Esophagus muscularis mucosa (tissue), 4 donors: ENCODE data around the gene IPCEF1. TPM values are rescaled to one million over a fixed set of nuclear protein-coding genes. Genes with fewer than 3 reads are reported as not detected.

Source experiments
- DNase-seq: peaks from one replicate; pipeline ENCODE4 v3.0.0-alpha.2; 2017; ENCODE audit errors: extremely low spot score
- H3K27ac ChIP-seq, 4 donors: fragments of 200-600 bp; sonication (generic); replicated peaks in 1 of 4; 1 replicate in 3 of 4; 2 replicates in 1 of 4; pipeline ENCODE4 v1.5.1; 2016 to 2019; ENCODE audit warnings: mild to moderate bottlenecking in 1 of 4
- H3K27me3 ChIP-seq, 4 donors: fragments of 200-600 bp; sonication (generic); one replicate each; pipeline versions ENCODE4 v1.5.1 to v1.6.0; 2016 to 2019
- H3K36me3 ChIP-seq, 4 donors: fragments of 200-600 bp; sonication (generic); one replicate each; pipeline ENCODE4 v1.5.1; 2016 to 2019
- H3K4me1 ChIP-seq, 4 donors: fragments of 200-600 bp; sonication (generic); one replicate each; pipeline ENCODE4 v1.5.1; 2016 to 2019
- H3K4me3 ChIP-seq, 4 donors: fragments of 200-600 bp; sonication (generic); 1 replicate in 2 of 4; 2 replicates in 2 of 4; pipeline ENCODE4 v1.5.1; 2016 to 2019; ENCODE audit warnings: mild to moderate bottlenecking in 4 of 4, moderate library complexity in 1 of 4
- H3K9me3 ChIP-seq, 4 donors: fragments of 200-600 bp; sonication (generic); 1 replicate in 3 of 4; 2 replicates in 1 of 4; pipeline ENCODE4 v1.5.1; 2016 to 2019
- CTCF ChIP-seq, 3 experiments: fragments of 200-600 bp in 2 of 3; fragments of 450-650 bp in 1 of 3; sonication (generic) in 2 of 3; IDR thresholded peaks; one replicate each; pipeline ENCODE4 v1.5.1; 2017 to 2019; ENCODE audit warnings: antibody characterized with exemption in 3 of 3, mild to moderate bottlenecking in 2 of 3, moderate library complexity in 1 of 3
- EP300 ChIP-seq: sonication (generic); formaldehyde crosslinking; IDR thresholded peaks from one replicate; pipeline ENCODE4 v1.6.1; 2017; ENCODE audit warnings: antibody characterized with exemption
- POLR2A ChIP-seq: fragments of 450-650 bp; IDR thresholded peaks from one replicate; pipeline ENCODE4 v1.6.1; 2017; ENCODE audit warnings: antibody characterized with exemption, moderate library complexity, mild to moderate bottlenecking, low read depth
- POLR2AphosphoS5 ChIP-seq, 2 donors: sonication (generic); formaldehyde crosslinking; IDR thresholded peaks; one replicate each; pipeline ENCODE4 v1.6.1; 2017; ENCODE audit warnings: antibody characterized with exemption in 2 of 2
- WGBS: methylation state at CpG from one replicate; pipeline ENCODE4 v1.1.5; 2018; 5-methylcytosine and 5-hydroxymethylcytosine counted together
- intact Hi-C: fragments of 100-400 bp; cut with DNase I; formaldehyde crosslinking; loops from one replicate; pipeline ENCODE4 v1.15.1; 2023
- total RNA-seq, 4 donors: library from RNA; depleted of rRNA; stranded (reverse); fragments of >200 nt; gene quantifications; one replicate each; pipeline versions ENCODE4 v1.1.0 to v1.2.1, GENCODE V29; 2016

The IPCEF1 gene
- total RNA-seq, 4 donors from 2014 or later: 0.63 to 2.7 (median 1.2) TPM

GRCh38 chr6:154139892-154140291 is 216.7 kb downstream of the IPCEF1 start:
- Histone ChIP-seq H3K9me3 (no peaks in the 10 kb centered on the region), H3K36me3 (no peaks in the 10 kb centered on the region), H3K4me1 (no peaks in the 10 kb centered on the region), H3K4me3 (no peak overlapping the region), H3K27me3 (no peaks in the 10 kb centered on the region), H3K27ac (no peak overlapping the region)
- no peak for TF ChIP-seq EP300
- TF ChIP-seq POLR2AphosphoS5 (IDR thresholded peaks at IDR 0.05): no peak
- intact Hi-C loops: no loop called here
- WGBS: 77% methylated on average over 6 of the region's 6 CpGs
- DNase-seq: no peak

- no peak overlapping the region for H3K4me3 ChIP-seq
- WGBS: 90% methylated on average over 6 of the region's 6 CpGs
- H3K36me3 ChIP-seq: no peaks in the 10 kb centered on the region
- H3K27ac ChIP-seq: no peak overlapping the region
- no peak for DNase-seq
- no peaks in the 10 kb centered on the region for H3K9me3 ChIP-seq
- TF ChIP-seq POLR2A (no peak), CTCF (IDR thresholded peaks at IDR 0.05) (no peak), EP300 (no peak), POLR2AphosphoS5 (IDR thresholded peaks at IDR 0.05) (no peak)
- intact Hi-C loops: no loop called here
- no peaks in the 10 kb centered on the region for H3K4me1 ChIP-seq
- H3K27me3 ChIP-seq: no peaks in the 10 kb centered on the region
Measured at GRCh38 chr6:154138793-154139192, 217.8 kb downstream of the IPCEF1 start.

GRCh38 chr6:154134471-154135147 is 222.0 kb downstream of the IPCEF1 start:
- no peak for DNase-seq
- intact Hi-C loops: no loop called here
- Histone ChIP-seq H3K27me3 (no peaks in the 10 kb centered on the region), H3K4me1 (no peaks in the 10 kb centered on the region), H3K36me3 (no peaks in the 10 kb centered on the region), H3K9me3 (no peaks in the 10 kb centered on the region), H3K4me3 (no peak overlapping the region), H3K27ac (no peak overlapping the region)
- TF ChIP-seq POLR2AphosphoS5 (IDR thresholded peaks at IDR 0.05) (no peak), EP300 (no peak), POLR2A (no peak), CTCF (IDR thresholded peaks at IDR 0.05) (no peak)
- 86% methylated on average over 8 of the region's 8 CpGs for WGBS

GRCh38 chr6:154127657-154128056 is 228.9 kb downstream of the IPCEF1 start:
- no peak for TF ChIP-seq POLR2AphosphoS5 (IDR thresholded peaks at IDR 0.05)
- TF ChIP-seq POLR2A: no peak
- no peak for TF ChIP-seq EP300
- no peak for TF ChIP-seq CTCF (IDR thresholded peaks at IDR 0.05)
- Histone ChIP-seq H3K4me3 (no peak overlapping the region), H3K27ac (no peak overlapping the region), H3K36me3 (no peaks in the 10 kb centered on the region), H3K27me3 (no peaks in the 10 kb centered on the region), H3K9me3 (no peaks in the 10 kb centered on the region), H3K4me1 (no peaks in the 10 kb centered on the region)
- 64% methylated on average over 2 of the region's 2 CpGs for WGBS
- no peak for DNase-seq
- intact Hi-C loops: no loop called here

GRCh38 chr6:154125421-154125820 is 231.2 kb downstream of the IPCEF1 start:
- intact Hi-C loops: no loop called here
- DNase-seq: no peak
- Histone ChIP-seq H3K4me3 (no peak overlapping the region), H3K27ac (no peak overlapping the region), H3K36me3 (no peaks in the 10 kb centered on the region), H3K9me3 (no peaks in the 10 kb centered on the region), H3K27me3 (no peaks in the 10 kb centered on the region), H3K4me1 (no peaks in the 10 kb centered on the region)
- 75% methylated on average over 2 of the region's 2 CpGs for WGBS
- TF ChIP-seq POLR2AphosphoS5 (IDR thresholded peaks at IDR 0.05) (no peak), CTCF (IDR thresholded peaks at IDR 0.05) (no peak), POLR2A (no peak), EP300 (no peak)
